Measurements from ENCODE around the gene TIPIN.
"Not testable (repeated sequence)": the region's sequence is repeated elsewhere in the genome, so short reads cannot be mapped to it uniquely, and the experiment has no call there.

Gene TIPIN

DNA sequence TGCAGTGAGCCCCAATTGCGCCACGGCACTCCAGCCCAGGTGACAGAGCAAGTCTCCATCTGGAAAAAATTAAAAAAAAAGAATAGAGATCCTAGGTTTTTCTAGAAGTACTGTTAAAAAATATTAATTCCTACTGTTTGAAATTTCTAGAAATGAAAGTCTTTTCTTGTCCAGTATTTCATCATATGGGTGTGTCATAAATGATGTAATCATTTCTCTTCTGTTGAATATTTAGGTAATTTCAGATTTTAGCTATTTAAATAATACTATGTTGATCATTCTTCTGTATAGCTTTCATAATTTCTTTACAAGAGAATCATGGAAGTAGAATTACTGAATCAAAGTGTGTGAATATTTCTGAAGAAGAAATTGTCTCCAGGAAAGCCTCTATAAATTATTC lies 24.9 kb upstream of the TIPIN start:
- DNase-seq: not testable (repeated sequence)

DNA sequence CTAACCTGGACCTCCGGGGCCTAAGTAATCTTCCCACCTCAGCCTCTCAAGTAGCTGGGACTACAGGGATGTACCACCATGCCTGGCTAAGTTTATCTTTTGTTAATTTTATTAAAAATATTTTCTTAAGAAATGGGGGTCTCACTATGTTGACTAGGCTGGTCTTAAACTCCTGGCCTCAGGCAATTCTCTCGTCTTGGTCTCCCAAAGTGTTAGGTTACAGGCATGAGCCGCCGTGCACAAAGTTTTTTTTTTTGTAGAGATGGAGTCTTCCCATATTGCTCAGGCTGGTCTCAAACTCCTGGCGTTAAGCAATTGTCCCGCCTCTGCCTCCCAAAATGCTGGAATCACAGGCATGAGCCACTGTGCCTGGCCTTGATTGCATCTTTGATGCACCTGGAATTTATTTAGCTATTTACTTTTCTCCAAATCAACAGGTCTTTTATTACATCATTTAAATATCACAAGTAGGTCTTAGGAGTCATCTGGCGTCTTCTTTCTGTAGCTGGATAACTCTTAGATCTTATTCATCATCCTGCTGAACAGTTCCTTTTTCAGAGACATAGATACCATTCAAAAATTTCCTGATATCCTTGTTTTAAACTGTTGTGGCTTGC lies 22.4 kb upstream of the TIPIN start:
- DNase-seq: no peak

DNA sequence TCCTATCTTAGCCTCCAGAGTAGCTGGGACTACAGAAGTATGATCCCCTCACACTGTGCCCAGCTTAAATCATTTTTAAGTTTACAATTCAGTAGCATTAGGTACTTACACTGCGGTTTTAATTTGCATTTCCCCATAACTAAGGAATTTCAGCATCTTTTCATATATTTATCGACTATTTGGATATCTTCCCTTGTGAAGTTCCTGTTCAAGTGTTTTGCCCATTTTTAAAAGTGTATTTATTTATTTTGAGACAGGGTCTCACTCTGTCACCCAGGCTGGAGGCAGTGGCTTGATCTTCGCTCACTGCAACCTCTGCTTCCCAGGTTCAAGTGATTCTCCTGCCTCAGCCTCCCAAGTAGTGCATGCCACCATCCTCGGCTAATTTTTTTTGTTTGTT lies 17.7 kb upstream of the TIPIN start:
- DNase-seq: no peak

DNA sequence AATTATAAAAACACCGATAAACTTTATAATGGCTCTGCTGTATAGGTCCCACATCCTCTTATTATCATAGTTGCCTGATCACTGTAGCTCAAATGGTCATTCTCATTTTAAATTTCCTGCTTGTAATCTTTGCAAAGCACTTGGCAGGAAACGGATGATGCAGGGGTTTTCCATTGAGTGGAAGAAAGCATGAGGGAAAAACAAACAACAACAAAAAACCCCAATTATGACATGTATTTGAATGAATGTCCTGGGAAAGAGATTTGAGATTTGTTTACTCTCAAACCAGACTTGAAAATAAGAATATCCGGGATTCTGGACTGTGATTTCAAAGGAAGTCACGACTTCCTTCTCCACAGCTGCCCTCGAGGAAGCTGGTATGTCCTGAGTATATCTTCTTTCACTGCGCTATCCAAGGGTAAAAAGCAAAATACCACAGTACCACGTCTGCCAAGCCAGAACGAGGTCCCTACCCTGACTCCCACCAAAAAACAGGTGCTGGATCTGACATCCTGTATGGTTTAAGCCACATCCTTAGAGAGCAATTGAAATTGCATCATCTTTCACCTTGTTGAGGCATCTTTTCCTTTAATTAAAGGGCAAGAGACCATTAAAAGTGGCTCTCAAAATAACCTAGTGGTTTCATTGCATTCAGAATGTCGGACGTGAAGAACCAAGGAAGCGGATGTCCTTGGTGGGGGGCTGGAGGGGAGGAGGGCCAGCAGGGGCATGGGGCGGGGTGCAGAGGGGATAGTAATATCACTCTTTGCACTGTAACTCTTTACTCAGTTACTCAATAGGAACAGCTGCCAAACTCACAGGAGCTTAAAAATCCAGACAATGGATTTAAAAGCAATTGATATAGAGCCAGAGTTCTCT lies 13.5 kb upstream of the TIPIN start:
- DNase-seq: no peak

- no peak for DNase-seq
Observed at GRCh38 chr15:66364944-66365528, 8.6 kb upstream of the TIPIN start.

GRCh38 chr15:66362776-66363175 lies 6.3 kb upstream of the TIPIN start:
- no peak for DNase-seq

- not testable (repeated sequence) for DNase-seq
Observed at GRCh38 chr15:66361745-66362460, 5.4 kb upstream of the TIPIN start.

GRCh38 chr15:66359740-66360139 lies 3.3 kb upstream of the TIPIN start:
- no peak for DNase-seq

GRCh38 chr15:66356077-66356358 lies 467 bp downstream of the TIPIN start:
- no peak for DNase-seq

- not testable (repeated sequence) for DNase-seq
Observed at GRCh38 chr15:66348530-66348929, 8.0 kb downstream of the TIPIN start.

DNA sequence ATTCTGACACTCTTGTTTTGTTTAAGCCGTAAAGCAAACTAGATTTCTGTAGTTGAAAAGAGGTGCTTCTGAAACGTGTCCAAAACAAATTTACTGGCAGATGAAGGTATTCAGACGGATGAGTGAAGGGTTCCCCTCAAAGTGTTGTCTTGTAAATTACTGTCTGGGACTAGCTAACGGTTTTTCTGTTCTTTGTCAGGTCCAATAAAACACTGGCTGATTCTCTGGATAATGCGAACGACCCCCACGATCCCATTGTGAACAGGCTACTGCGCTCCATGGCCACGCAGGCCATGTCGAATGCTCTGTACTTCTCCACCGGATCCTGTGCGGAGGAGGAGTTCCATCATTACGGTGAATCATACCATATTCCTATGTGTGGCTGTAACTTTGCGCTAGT lies 27.7 kb downstream of the TIPIN start:
- no peak for DNase-seq

GRCh38 chr15:66327736-66328135 lies 28.7 kb downstream of the TIPIN start:
- DNase-seq: no peak

DNA sequence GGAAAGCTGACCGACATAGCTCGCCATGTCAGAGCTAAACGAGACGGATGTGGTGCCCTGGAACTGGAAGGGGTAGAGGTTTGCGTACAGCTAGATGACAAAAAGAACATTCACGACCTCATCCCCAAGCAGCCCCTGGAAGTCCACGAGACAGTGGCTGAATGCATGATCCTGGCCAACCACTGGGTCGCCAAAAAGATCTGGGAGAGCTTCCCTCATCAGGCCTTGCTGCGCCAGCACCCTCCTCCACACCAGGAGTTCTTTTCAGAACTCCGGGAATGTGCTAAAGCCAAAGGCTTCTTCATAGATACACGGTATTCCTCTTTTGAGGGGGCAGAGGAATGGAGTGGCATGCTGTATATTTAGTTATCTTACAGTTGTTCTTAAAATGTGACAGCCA lies 30.4 kb downstream of the TIPIN start:
- no peak for DNase-seq

DNA sequence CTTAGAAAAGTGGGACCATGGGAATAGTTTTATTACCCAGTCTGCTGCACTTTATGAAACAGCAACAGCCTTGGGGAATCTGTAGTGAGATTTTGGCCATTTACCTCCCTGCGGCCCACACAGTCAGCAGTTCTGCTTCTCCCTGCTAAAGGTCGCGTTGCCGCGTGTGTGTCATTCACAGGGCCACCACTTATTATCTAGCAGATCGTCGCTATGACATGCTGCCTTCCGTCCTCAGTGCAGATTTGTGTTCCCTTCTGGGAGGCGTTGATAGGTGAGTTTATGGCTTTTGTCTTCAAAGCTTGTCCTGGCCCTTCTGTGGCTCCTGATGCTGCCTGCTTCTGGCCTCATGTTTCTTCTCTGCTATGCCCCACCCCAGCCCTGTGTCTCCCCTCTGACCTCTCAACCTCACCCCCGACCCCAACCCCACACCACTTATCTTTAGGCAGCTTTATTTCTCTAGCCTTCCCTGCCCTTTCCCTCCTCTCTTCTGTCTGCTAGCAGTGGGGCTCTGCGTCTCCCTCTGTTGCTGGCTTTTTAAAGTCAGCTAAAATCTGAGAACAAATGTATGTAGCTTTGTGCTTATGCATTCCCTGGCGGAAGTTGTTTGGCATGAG lies 33.1 kb downstream of the TIPIN start:
- no peak for DNase-seq

DNA sequence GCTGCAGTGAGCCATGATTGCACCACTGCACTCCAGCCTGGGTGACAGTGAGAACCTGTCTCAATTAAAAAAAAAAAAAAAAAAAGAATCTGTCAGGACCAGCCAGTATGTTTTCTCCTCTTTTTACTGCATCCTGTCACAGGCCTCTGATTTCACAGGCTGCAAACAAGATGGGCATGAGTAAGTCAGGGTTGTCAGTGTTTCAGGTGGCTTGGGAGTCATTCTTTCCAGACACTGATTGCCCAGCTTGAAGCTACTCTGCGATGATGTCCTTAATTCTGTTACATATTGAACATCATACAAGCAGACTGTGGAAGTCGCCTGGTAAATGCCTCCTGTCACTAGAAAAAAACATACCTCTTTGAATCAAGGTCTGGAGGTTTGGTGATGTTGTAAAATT lies 44.3 kb downstream of the TIPIN start:
- DNase-seq: no peak

DNA sequence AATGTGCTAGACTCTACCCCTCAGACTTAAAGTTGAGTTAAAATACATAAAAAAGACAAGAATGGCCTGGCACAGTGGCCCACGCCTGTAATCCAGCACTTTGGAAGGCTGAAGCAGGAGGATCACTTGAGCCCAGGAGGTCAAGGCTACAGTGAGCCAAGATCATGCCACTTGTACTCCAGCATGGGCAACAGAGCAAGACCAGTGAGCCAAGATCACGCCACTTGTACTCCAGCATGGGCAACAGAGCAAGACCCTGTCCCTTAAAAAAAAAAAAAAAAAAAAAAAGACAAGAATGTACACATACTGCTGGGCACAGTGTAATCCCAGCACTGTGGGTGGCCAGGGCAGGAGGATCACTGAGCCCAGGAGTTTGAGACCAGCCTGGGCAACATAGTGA lies 45.7 kb downstream of the TIPIN start:
- DNase-seq: no peak

GRCh38 chr15:66309828-66310227 lies 46.7 kb downstream of the TIPIN start:
- no peak for DNase-seq

DNA sequence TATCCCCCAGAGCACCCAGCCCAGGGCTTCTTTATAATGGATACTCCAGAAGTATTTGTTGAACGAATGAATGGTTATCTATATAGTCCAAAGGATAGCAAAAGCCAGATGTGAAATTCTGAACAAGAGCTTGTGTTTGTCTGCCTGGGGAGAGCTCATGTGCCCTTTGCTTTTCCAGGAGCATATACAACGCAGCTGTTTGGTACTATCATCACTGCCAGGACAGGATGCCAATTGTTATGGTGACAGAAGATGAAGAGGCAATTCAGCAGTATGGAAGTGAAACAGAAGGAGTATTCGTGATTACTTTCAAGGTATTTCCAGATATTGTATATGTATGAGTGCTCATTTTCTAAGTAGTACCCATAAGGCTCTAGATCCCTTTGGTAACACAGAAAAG lies 48.0 kb downstream of the TIPIN start:
- no peak for DNase-seq

- no peak for DNase-seq
Observed at GRCh38 chr15:66306381-66306780, 50.1 kb downstream of the TIPIN start.

DNA sequence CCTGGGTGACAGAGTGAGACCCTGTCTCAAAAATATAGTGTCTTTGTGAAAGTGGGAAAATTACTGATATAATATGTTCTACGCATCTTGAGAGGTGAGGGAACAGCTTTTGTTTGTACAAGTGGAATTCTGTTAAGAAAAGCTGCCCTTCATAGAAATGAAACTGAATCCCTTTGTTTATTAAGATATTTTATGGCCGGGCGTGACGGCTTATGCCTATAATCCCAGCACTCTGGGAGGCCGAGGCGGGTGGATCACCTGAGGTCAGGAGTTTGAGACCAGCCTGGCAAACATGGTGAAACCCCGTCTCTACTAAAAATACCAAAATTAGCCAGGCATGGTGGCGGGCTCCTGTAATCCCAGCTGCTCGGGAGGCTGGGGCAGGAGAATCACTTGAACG lies 52.1 kb downstream of the TIPIN start:
- not testable (repeated sequence) for DNase-seq

DNA sequence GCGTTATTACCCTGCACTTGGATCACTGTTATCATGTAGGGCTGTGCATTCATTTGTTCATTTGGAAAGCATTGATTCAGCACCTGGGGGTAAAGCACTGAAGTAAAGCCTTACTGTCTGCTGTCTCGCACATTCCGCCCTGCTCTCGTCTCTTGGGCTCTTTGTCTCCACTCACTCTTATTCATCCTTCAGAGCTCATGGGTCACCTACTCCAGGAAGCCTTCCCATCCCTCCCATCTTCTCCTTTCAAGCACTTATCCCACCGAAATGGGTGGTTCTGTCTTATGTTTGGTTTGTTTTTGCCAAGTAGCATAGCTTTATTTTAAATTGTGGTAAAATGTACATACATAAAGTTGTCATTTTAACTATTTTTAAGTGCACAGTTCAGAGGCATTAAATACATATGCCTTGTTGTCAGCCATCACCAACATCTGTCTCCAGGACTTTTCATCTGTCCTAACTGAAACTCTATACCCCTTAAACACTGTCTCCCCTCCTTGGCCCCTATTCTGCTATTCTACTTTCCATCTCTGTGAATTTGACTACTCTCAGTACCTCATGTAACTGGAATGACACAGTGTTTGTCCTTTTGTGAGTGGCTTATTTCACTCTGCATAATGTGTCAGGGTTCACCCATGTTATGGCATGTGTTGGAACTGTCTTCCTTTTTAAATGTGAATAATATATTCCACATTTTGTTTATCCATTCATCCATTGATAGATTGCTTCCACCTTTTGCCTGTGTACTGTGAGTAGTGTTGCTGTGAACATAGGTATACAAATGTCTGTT lies 53.8 kb downstream of the TIPIN start:
- DNase-seq: no peak

DNA sequence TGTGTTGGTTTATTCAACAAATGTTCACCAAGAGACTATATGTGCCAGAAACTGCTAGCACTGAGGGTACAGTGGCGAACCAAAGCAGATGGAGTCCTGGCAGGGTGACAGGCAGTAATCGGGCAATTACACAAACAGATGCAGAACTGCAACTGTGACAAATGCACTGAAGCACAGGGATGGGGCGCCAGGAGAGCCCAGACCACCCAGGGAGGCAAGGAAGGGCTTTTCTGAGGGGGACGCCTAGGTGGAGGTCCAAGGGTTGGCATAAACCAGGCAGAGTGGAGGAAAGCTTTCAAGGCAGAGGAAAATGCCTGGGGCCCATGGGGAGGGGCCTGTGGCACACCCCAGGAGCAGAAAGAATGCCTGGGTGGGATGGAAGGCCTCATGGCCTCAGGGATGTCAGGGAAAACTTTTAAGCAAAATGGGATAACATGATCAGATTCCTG lies 57.7 kb downstream of the TIPIN start:
- DNase-seq: peak; percentile 35
